Kidney (tissue), 14 donors: ENCODE data around the gene IFFO2. TPM values are rescaled to one million over a fixed set of nuclear protein-coding genes. Genes with fewer than 3 reads are reported as not detected.
A peak's percentile ranks its signal among the peaks of the same experiment; 100 is the strongest.

Source experiments
- DNase-seq, 5 donors: peaks; one replicate each; pipeline ENCODE4 v3.0.0-alpha.2; 2013 to 2020
- FAIRE-seq: peaks from 2 replicates; lab custom pipeline; 2012; peaks lifted over from hg19 to GRCh38; lab: Jason Lieb, UNC
- H3K27ac ChIP-seq, 2 donors: one replicate each; pipeline ENCODE4 v1.7.0; 2013; ENCODE audit warnings: low read depth in 2 of 2, low read length in 2 of 2, inconsistent platforms in 1 of 2
- H3K27me3 ChIP-seq: one replicate; pipeline ENCODE4 v1.7.1; 2013; ENCODE audit warnings: low read length, inconsistent platforms; ENCODE audit not compliant: control insufficient read depth, insufficient read depth
- H3K36me3 ChIP-seq, 3 donors: one replicate each; pipeline versions ENCODE4 v1.7.0 to v1.7.1; 2013; ENCODE audit warnings: low read length in 3 of 3, control low read depth in 1 of 3, inconsistent platforms in 1 of 3; ENCODE audit not compliant: insufficient read depth in 3 of 3, control insufficient read depth in 2 of 3
- H3K4me1 ChIP-seq, 3 donors: one replicate each; pipeline versions ENCODE4 v1.7.0 to v1.7.1; 2013; ENCODE audit warnings: low read length in 3 of 3, inconsistent platforms in 1 of 3, low read depth in 1 of 3; ENCODE audit not compliant: control insufficient read depth in 2 of 3, insufficient read depth in 2 of 3
- H3K4me3 ChIP-seq, 3 donors: one replicate each; pipeline versions ENCODE4 v1.7.0 to v1.8.1; 2013; ENCODE audit warnings: low read length in 3 of 3, control low read depth in 1 of 3, inconsistent platforms in 1 of 3
- H3K9ac ChIP-seq, 3 donors: one replicate each; pipeline versions ENCODE4 v1.7.0 to v1.7.1; 2013; ENCODE audit warnings: low read length in 3 of 3, control low read depth in 1 of 3, inconsistent platforms in 1 of 3
- H3K9me3 ChIP-seq, 3 donors: one replicate each; pipeline versions ENCODE4 v1.7.0 to v1.7.1; 2013; ENCODE audit warnings: low read length in 3 of 3, control low read depth in 1 of 3, inconsistent platforms in 1 of 3; ENCODE audit not compliant: control insufficient read depth in 2 of 3, insufficient read depth in 1 of 3
- CTCF ChIP-seq: IDR thresholded peaks from 3 replicates; pipeline ENCODE4 v1.5.1; 2012; ENCODE audit warnings: mild to moderate bottlenecking, moderate library complexity, borderline replicate concordance; ENCODE audit not compliant: insufficient read depth; ENCODE audit errors: extremely low read depth
- intact Hi-C: fragments of 100-400 bp; cut with DNase I; formaldehyde crosslinking; loops from one replicate; pipeline ENCODE4 v1.11.1; 2022
- polyA plus RNA-seq: library from polyadenylated mRNA; stranded (reverse); fragments of 350-450 nt; fragmentation: Illumina TruSeq; extraction: RNeasy Lipid Tissue Mini Kit (QIAGEN cat#74804); gene quantifications from one replicate; pipeline ENCODE4 v1.2.3, GENCODE V29; 2014; ENCODE audit warnings: low read depth, low replicate concordance; ENCODE audit not compliant: insufficient read depth
- total RNA-seq: library from RNA; stranded (reverse); fragmentation: NEBNext Ultra II Directional; extraction: Animal tissue kit (Norgen Biotek cat#: 25700); gene quantifications from one replicate; pipeline ENCODE4 v1.2.1, GENCODE V29; 2021
- donor health status: control.
- donor health status: control.
- donor health status: control.
- donor health status: control.
- donor health status: control.
- donor health status: DM: yes; HTN: yes; CAD: no.
- donor health status: Normal renal cell carcinoma (clear cell type).

The IFFO2 gene
- total and polyA plus RNA-seq, 2 donors from 2014 or later, result 7.5 to 23.1 TPM

- peak in 1 of 5 donors; percentile 10 for DNase-seq
- intact Hi-C loops, result no loop called here
These were observed 19.6 kb upstream of the IFFO2 start for GRCh38 chr1:18976096-18976495.

DNA sequence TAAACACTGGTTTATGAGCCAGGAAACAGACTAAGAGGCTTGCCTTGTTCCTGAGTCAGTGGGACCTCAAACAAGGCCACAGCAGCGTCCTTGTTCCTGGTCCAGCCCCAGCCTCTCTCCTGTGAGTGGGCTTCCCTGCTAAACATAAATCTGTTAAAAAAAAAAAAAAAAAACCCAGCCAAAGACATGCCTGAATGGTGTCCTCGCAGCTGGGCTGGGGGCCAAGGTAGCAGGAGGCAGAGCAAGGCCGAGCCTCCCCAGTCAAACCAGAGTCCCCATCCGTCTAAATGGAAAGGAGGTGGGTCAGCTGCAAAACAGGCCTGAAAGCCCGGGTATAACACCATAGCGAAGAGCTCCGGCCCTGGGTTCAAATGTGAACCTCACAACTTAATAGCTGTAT is 18.1 kb upstream of the IFFO2 start:
- intact Hi-C loops, result no loop called here
- Histone ChIP-seq H3K4me1 (no peaks in the 10 kb centered on the region), H3K9ac (no peak overlapping the region), H3K9me3 (no peaks in the 10 kb centered on the region), H3K27ac (no peak overlapping the region), H3K27me3 (no peaks in the 10 kb centered on the region), H3K36me3 (no peaks in the 10 kb centered on the region), H3K4me3 (no peak overlapping the region)
- DNase-seq (peak in 1 of 5 donors; percentile 45), FAIRE-seq (no peak)
- TF ChIP-seq CTCF, result no peak

More at GRCh38 chr1:18976096-18976495, 19.6 kb upstream of the IFFO2 start:
- Histone ChIP-seq H3K27me3 (no peaks in the 10 kb centered on the region), H3K9me3 (no peaks in the 10 kb centered on the region), H3K4me3 (no peak overlapping the region), H3K4me1 (no peaks in the 10 kb centered on the region), H3K27ac (no peak overlapping the region), H3K36me3 (no peaks in the 10 kb centered on the region), H3K9ac (no peak overlapping the region)
- no peak for FAIRE-seq
- no peak for TF ChIP-seq CTCF

DNA sequence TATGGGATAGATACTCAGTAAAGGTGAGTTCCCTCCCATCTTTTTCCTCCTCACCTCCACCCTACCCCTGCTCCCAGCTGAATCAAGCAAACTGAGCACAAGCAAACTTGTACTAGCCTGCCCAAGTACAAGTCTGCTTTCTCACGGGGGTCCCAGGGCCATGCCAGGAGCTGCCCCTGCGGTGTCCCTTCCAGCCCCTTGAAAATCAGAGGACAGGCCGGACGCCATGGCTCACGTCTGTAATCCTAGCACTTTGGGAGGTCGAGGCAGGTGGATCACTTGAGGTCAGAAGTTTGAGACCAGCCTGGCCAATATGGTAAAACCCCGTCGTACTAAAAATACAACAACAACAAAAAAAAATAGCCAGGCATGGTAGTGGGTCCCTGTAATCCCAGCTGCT is 17.5 kb upstream of the IFFO2 start:
- Histone ChIP-seq H3K9me3 (no peaks in the 10 kb centered on the region), H3K4me3 (no peak overlapping the region), H3K36me3 (no peaks in the 10 kb centered on the region), H3K9ac (no peak overlapping the region), H3K27ac (no peak overlapping the region), H3K27me3 (no peaks in the 10 kb centered on the region), H3K4me1 (no peaks in the 10 kb centered on the region)
- FAIRE-seq, result no peak
- intact Hi-C loops, result no loop called here
- no peak for DNase-seq
- no peak for TF ChIP-seq CTCF

- DNase-seq, result no peak
- H3K4me1 ChIP-seq, result no peaks in the 10 kb centered on the region
- no peaks in the 10 kb centered on the region for H3K27me3 ChIP-seq
- no peak for FAIRE-seq
- H3K36me3 ChIP-seq, result no peaks in the 10 kb centered on the region
- H3K9ac ChIP-seq, result no peak overlapping the region
- no peak overlapping the region for H3K4me3 ChIP-seq
- no peak for TF ChIP-seq CTCF
- H3K9me3 ChIP-seq, result no peaks in the 10 kb centered on the region
- no peak overlapping the region for H3K27ac ChIP-seq
- intact Hi-C loops, result no loop called here
These were observed 17.0 kb upstream of the IFFO2 start for GRCh38 chr1:18973446-18973955.
